CD4-positive, alpha-beta T cell treated with Interleukin-6 for 4 hours (primary cell): ENCODE measurements around the gene SLC35E2B.
"Not testable (repeated sequence)": the region's sequence is repeated elsewhere in the genome, so short reads cannot be mapped to it uniquely, and the experiment has no call there.

ENCODE experiments used
- DNase-seq: peaks from one replicate; pipeline ENCODE4 v3.0.0-alpha.2; 2020; ENCODE audit warnings: mixed read lengths

SLC35E2B gene

GRCh38 chr1:1672181-1672965 is 20.2 kb downstream of the SLC35E2B start:
- DNase-seq = no peak

GRCh38 chr1:1671365-1672119 is 21.1 kb downstream of the SLC35E2B start:
- no peak for DNase-seq

GRCh38 chr1:1670866-1671265 is 21.7 kb downstream of the SLC35E2B start:
- no peak for DNase-seq

DNA sequence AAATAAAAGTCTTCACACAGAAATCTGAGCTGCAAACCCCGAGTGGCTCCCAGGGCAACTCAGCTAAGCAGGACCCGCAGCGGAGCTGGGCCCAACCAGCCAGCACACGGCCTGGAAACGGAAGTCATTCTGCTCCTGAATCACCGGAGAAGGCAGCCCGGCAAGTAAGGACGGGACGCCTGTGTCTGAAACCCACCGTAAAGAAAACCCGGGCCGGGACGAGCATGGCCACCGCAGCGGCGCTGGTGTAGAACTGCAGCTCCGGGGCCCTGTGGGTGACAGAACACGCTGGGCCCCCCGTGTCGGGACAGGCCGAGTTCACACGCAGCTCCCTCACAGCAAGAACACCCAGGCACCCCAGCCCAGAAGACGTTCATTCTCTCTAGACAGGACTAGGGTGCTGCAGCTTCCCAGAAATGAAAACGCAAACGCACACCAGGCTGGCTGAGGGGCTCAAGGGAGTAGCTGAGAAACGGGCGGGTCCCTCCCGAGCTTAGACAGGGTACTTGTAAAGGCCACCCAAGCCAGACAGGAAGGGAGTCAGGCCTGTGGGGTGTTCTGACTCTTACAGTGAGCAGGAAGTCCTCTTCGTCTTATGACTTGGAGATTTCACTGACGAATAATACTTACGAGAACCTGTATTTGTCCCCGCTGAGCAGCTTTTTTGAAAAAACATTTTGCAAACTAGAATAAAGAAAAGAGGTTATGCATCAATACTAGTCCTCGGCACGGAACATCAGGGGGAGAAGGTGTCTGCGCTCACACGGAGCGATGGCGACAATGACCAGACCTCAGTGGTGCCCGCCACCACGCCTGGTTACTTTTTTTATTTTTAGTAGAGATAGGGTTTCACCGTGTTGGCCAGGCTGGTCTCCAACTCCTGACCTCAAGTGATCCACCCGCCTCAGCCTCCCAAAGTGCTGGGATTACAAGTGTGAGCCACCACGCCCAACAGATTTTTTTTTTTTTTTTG is 22.8 kb downstream of the SLC35E2B start:
- no peak for DNase-seq

GRCh38 chr1:1666526-1666925 is 26.1 kb downstream of the SLC35E2B start:
- no peak for DNase-seq

- DNase-seq = peak; percentile 43
These were observed 26.8 kb downstream of the SLC35E2B start for GRCh38 chr1:1665815-1666251.

- no peak for DNase-seq
These were observed 27.4 kb downstream of the SLC35E2B start for GRCh38 chr1:1664941-1665814.

GRCh38 chr1:1664318-1664717 is 28.3 kb downstream of the SLC35E2B start:
- DNase-seq = not testable (repeated sequence)

GRCh38 chr1:1662830-1663560 is 29.6 kb downstream of the SLC35E2B start:
- not testable (repeated sequence) for DNase-seq

- DNase-seq = not testable (repeated sequence)
These were observed 30.2 kb downstream of the SLC35E2B start for GRCh38 chr1:1662392-1662791.

DNA sequence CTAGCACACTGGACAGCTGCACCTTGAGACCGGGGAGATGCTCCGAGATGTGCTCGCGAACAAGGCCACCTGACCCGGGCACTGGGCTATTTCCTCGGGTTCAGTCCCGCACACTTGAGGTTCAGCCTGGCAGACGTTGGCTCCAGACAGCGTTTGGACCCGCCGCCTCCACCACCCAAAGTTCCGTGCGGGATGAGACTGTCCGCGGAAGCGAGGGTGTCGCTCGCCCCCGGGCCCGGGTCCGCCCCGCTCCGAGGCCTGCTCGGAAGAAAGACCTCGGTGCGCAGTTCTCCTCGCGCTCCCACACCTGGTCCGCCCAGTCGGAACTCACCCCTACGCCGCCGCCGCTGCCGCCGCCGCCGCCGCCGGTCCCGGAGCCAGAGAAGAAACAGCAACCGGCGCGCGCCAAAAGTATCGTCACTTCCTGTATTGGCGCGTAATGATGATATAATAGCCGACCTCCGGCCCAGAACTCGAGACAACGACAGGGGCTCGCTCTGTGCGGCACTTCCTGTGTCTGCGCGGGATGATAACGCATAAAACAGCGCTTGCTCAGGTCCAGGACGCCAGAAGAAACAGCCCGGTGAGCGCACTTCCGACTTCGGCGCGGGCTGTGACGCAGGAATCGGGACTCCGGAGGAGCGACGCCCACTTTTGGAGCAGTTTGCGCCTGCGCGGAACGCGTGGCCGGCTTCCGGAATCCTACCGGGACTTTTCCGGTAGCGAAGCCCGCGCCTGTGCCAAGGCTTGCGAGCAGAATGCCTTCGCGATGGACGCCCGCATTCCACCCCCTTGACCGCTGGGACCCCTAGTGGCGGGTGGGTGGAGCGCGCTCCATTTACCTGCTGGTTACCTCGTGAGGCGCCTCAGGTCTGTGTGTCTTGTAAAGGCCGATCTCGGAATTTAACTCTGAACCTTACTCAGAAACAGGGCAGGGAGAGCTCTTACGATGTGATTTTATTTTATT is 33.7 kb downstream of the SLC35E2B start, which contains the start of gene CDK11B:
TSS of gene CDK11B (minus strand) at position 422 of the 967 bp plus-strand sequence. CDS start 1,519 bp downstream, outside the sequence.
- DNase-seq = peak; percentile 93

GRCh38 chr1:1648265-1648664 is 44.3 kb downstream of the SLC35E2B start:
- not testable (repeated sequence) for DNase-seq

GRCh38 chr1:1647567-1648241 is 44.9 kb downstream of the SLC35E2B start:
- DNase-seq = not testable (repeated sequence)

DNA sequence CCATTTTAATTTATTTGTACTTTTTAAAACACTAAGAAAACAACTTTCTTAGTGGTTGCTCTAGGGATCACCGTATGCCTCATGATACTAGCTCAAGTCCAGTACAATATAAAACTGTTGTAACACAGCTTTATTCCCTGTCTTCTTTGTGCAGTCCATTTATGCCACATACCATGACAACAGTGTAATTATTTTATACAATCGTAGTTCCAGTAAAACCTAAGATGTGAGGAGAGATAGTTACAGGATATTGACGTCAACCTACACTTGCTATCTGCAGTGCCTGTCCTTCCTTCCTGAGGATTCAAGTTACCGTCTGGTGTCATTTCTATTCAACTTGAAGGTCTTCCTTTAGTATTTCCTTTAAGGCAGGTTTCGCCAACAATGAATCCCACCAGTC is 46.3 kb downstream of the SLC35E2B start:
- not testable (repeated sequence) for DNase-seq

DNA sequence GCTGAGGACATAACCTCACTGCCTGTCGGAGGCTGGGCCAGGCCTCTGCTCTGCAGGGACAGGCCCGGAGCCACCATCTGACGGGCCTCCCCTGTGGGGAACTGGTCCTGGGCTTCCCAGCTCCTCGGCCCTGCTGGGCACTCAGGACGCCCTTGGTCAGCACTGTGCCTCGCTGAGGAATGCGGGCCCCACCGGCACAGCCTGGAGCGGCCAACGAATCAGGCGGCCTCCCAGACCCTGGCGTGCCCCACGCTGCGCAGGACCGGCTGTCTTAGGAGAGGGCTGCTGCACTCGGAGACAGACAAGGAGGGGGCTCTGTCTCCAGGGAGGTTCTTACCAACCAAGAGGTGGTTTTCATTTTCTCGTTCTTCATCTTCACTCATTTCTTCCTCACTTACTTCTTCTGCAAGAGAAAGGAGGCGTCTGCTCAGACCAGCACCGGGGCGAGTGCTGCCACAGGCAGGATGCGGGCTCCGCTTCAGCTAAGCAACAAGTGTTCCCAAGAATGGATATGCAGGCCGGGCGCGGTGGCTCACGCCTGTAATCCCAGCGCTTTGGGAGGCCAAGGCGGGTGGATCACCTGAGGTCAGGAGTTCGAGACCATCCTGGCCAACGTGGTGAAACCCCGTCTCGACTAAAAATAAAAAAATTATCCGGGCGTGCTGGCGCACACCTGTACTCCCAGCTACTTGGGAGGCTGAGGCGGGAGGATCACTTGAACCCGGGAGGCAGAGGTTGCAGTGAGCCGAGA is 51.7 kb downstream of the SLC35E2B start:
- DNase-seq = not testable (repeated sequence)

- not testable (repeated sequence) for DNase-seq
These were observed 52.5 kb downstream of the SLC35E2B start for GRCh38 chr1:1640081-1640480.

DNA sequence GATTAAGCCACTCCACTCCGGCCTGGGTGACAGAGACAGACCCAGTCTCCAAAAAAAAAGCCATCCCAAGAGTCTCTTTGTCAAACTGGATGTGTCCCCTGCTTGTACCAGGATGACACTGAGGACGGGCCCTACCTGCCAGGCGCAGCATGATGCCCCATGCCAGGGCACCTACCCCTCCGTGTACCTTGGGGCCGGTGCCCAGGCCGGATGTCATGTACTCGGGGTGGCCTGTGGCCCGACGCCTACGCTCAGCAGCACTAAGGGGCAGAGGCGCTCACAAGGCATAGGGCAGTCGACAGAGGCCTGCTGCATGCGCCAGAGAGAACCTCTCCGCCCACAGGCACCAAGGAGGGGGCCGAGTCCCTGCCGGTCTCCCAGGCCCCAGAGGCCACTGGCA is 53.2 kb downstream of the SLC35E2B start:
- DNase-seq = not testable (repeated sequence)

DNA sequence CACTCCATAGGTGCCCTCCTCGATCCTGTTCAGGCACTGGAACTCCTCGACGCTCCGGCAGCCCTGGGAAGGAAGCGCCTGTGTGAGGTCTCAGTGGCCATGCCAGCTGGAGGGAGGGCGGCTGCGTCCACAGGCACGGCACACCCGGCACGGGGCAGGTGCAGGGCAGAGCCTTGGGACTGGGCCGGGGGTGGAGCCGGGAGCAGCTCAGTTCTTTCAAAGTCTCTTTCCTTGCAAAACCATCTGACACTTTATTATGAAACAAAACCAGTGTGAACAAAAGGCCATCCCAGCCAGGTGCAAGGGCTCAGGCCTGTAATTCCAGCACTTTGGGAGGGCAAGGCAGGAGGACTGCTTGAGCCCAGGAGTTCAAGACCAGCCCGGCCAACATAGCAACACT is 54.1 kb downstream of the SLC35E2B start:
- DNase-seq = not testable (repeated sequence)
